ENCODE data around the gene CD163L1.

DNA sequence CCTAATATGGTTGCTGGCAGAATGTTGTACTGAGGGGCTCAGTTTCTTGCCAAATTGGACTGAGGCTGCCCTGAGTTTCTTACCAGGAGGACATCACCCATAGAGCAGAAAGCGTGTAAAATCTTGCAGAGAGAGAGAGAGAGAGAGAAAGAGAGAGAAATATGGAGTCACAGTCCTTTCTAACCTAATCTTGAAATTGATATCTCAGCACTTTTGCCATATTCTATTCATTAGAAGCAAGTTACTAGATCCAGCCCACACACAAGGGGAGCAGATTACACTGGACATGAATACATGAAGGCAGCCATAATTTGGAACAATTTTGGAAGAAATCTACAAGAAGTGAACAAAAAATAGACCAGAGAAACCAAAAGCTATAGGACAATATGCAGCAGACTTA is 4.1 kb upstream of the CD163L1 start:
- no peak for TF ChIP-seq CTCF (IDR thresholded peaks at IDR 0.05)
- no peak for TF ChIP-seq POLR2A (IDR thresholded peaks at IDR 0.05)

Data from body of pancreas (tissue), 4 donors.